A549 treated with dexamethasone at 1 μM for 4 hours (cell line): Measurements from ENCODE around the gene PRAMEF14. TPM values are rescaled to one million over a fixed set of nuclear protein-coding genes. Genes with fewer than 3 reads are reported as not detected.

Experiments
- total RNA-seq: library from RNA; stranded (reverse); fragments of 200-300 nt; extraction: Qiagen RNA extraction; gene quantifications from 5 replicates; pipeline ENCODE4 v1.2.3, GENCODE V29; 2022

Gene PRAMEF14, protein sequence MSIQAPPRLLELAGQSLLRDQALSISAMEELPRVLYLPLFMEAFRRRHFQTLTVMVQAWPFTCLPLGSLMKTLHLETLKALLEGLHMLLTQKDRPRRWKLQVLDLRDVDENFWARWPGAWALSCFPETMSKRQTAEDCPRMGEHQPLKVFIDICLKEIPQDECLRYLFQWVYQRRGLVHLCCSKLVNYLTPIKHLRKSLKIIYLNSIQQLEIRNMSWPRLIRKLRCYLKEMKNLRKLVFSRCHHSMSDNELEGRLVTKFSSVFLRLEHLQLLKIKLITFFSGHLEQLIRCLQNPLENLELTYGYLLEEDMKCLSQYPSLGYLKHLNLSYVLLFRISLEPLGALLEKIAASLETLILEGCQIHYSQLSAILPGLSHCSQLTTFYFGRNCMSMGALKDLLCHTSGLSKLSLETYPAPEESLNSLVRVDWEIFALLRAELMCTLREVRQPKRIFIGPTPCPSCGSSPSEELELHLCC
- total RNA-seq: not detected in 5 replicates

DNA sequence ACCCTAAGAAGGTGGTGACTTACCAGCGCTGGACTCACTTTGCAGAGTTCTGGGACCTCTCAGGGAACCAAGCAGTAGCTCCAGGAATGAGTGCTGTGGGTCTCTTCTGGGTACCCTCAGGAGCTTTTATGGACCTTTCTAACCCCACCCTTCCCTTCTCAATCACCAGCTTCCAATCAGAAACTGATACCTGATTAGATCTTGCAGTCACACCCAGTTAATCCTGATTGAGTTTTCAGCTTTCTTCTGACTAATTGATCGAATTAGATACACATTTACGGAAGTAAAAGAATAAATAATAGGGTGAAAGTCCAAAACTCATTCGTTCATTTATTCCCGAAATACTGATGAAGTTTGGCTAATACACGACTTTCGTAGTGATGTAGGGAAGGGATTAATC is at the start of gene PRAMEF14:
PRAMEF14 (minus strand) TSS at position 101 of the 400 bp plus-strand sequence. CDS start 1,820 bp downstream, outside the sequence.

DNA sequence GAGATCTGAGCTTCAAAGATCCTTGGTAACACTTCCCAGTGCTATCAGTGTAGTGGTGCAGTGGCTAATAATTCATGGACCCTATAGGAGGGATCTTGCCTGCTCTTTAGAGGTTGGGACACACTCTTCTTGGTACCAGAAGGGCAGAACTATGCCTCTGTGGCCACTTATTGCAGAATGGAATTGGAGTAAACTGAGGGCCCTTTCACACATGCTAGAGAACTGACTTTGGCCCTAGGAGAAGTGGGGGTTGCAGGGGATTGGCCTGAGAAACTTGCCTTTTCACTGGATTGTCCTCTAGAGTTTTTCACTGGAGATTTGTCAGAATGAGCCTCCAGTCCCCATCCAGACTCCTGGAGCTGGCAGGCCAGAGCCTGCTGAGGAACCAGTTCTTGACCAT is 42.4 kb upstream of the PRAMEF14 start, which contains the start of gene PRAMEF17:
PRAMEF17 (plus strand) TSS at position 301 of the 400 bp plus-strand sequence; CDS start at position 327, 26 bp downstream.

DNA sequence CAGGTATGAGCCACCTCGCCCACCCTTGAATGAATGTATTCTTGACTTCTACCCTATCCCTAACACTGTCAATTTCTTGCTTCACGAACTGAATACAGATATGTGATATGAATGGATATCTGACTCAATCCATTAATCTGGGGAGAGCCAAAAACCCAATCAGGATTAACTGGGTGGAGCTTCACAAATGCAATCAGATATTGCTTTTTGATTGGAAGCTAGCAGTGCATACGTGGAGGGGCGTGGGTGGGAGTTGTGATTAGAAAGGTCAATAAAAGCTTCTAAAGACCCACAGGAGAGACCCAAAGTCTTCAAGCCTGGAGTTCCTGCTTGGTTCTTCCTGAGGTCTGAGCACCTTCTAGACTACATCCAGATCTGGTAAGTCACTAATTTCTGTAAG is 31.7 kb downstream of the PRAMEF14 start, which contains the start of gene PRAMEF15:
PRAMEF15 (plus strand) TSS at position 301 of the 400 bp plus-strand sequence. CDS start 2,827 bp downstream, outside the sequence.

DNA sequence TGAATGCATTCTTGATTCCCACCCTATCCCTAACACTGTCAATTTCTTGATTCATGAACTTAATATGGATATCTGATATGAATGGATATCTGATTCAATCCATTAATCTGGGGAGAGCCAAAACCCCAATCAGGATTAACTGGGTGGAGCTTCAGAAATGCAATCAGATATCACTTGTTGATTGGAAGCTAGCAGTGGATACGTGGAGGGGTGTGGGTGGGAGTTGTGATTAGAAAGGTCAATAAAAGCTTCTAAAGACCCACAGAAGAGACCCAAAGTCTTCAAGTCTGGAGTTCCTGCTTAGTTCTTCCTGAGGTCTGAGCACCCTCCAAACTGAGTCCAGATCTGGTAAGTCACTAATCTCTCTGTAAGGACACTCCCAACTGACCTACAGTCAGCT is 43.7 kb downstream of the PRAMEF14 start, which contains the start of gene PRAMEF33:
PRAMEF33 (plus strand) TSS at position 301 of the 400 bp plus-strand sequence. CDS start 2,416 bp downstream, outside the sequence.

Other genes starting within 250 kb of the PRAMEF14 start
- not detected in 5 replicates for gene HNRNPCL2, start 230.3 kb downstream of the PRAMEF14 start, total RNA-seq
- gene PRAMEF26, start 191.1 kb downstream of the PRAMEF14 start, total RNA-seq: not detected in 5 replicates
- gene HNRNPCL4, start 181.5 kb downstream of the PRAMEF14 start, total RNA-seq: not detected in 5 replicates
- gene PRAMEF9, start 175.3 kb downstream of the PRAMEF14 start, total RNA-seq: not detected in 5 replicates
- gene PRAMEF13, start 145.7 kb downstream of the PRAMEF14 start, total RNA-seq: 0.09 TPM in 1 of 5 replicates, not detected in the others
- not detected in 5 replicates for gene PRAMEF18, start 121.0 kb downstream of the PRAMEF14 start, total RNA-seq
- gene PRAMEF5, start 92.9 kb downstream of the PRAMEF14 start, total RNA-seq: not detected in 5 replicates
- 0.11 TPM in 1 of 5 replicates, not detected in the others for gene PRAMEF8, start 62.0 kb downstream of the PRAMEF14 start, total RNA-seq
- gene PRAMEF33, start 43.6 kb downstream of the PRAMEF14 start, total RNA-seq: not detected in 5 replicates
- not detected in 5 replicates for gene PRAMEF15, start 31.6 kb downstream of the PRAMEF14 start, total RNA-seq
- not detected in 5 replicates for gene PRAMEF19, start 24.8 kb upstream of the PRAMEF14 start, total RNA-seq
- gene PRAMEF17, start 42.5 kb upstream of the PRAMEF14 start, total RNA-seq: not detected in 5 replicates
- not detected in 5 replicates for gene PRAMEF20, start 63.3 kb upstream of the PRAMEF14 start, total RNA-seq
- 0.06 to 0.13 TPM (median 0.07 TPM) in 4 of 5 replicates, not detected in the other for gene LRRC38, start 166.9 kb upstream of the PRAMEF14 start, total RNA-seq
- not detected in 5 replicates for gene PDPN, start 236.7 kb upstream of the PRAMEF14 start, total RNA-seq